HCT116 (cell line): Measurements from ENCODE around the gene CDH26. TPM values are rescaled to one million over a fixed set of nuclear protein-coding genes. Genes with fewer than 3 reads are reported as not detected.

Experiments
- ATAC-seq: fragments of 200-7000 bp; cut with Tn5 transposase; 2 replicates; pipeline ENCODE4 v1.9.1; 2020; ENCODE audit warnings: mild to moderate bottlenecking, moderate library complexity
- BruUV-seq: library from RNA; stranded (reverse); fragments of 400-500 nt; replicated peaks from 2 replicates; lab custom pipeline; 2021; lab: Mats Ljungman, UMichigan
- CTCF ChIA-PET: fragments of 300-600 bp; sonication (Branson Sonifier 250); formaldehyde crosslinking; loops from one replicate; lab custom pipeline; 2021; ENCODE audit warnings: antibody characterized with exemption; lab: Charles Lee
- POLR2A ChIA-PET: fragments of 300-600, 350-600 bp; sonication (Branson Sonifier 250); formaldehyde crosslinking; loops from one replicate; lab custom pipeline; 2021; ENCODE audit warnings: antibody characterized with exemption; lab: Charles Lee
- RAD21 ChIA-PET, 2 experiments: fragments of 300-600 bp; sonication (Branson Sonifier 250); formaldehyde crosslinking; loops; one replicate each; lab custom pipeline; 2023; ENCODE audit warnings: low total read pairs in 2 of 2; ENCODE audit not compliant: uncharacterized antibody in 2 of 2, unreplicated experiment in 2 of 2, low non-redundant PET in 1 of 2; lab: Charles Lee
- DNase-seq: peaks from one replicate; pipeline ENCODE4 v3.0.0-alpha.2; 2010; ENCODE audit warnings: low read depth, low spot score
- H2AFZ ChIP-seq: fragments of 200-600 bp; shearing (Covaris generic), sonication (generic); 2 replicates; pipeline ENCODE4 v1.6.1; 2017; ENCODE audit warnings: low read depth, mixed run types, mixed read lengths, antibody characterized with exemption, low read length; ENCODE audit not compliant: poor library complexity, severe bottlenecking
- H3K27ac ChIP-seq: 2 replicates; pipeline ENCODE4 v1.5.1; 2012; ENCODE audit warnings: low read depth, low read length
- H3K27me3 ChIP-seq: fragments of 200-600 bp; sonication (generic); 2 replicates; pipeline ENCODE4 v1.6.1; 2016; ENCODE audit warnings: mixed run types, low read length, mixed read lengths; ENCODE audit not compliant: insufficient read depth
- H3K36me3 ChIP-seq, 2 experiments: fragments of 200-500 bp in 1 of 2; fragments of 200-600 bp in 1 of 2; sonication (Bioruptor generic) in 1 of 2; sonication (generic) in 1 of 2; 2 replicates each; pipeline versions ENCODE4 v1.5.1 to v1.6.1; 2014 to 2016; ENCODE audit warnings: low read length in 2 of 2, inconsistent platforms in 1 of 2, mixed read lengths in 1 of 2, mixed run types in 1 of 2; ENCODE audit not compliant: insufficient read depth in 2 of 2, control insufficient read depth in 1 of 2
- H3K4me1 ChIP-seq, 2 experiments: fragments of 200-600 bp in 1 of 2; sonication (generic) in 1 of 2; 2 replicates each; pipeline versions ENCODE4 v1.5.1 to v1.6.1; 2012 to 2017; ENCODE audit warnings: low read length in 2 of 2, inconsistent platforms in 1 of 2, mild to moderate bottlenecking in 1 of 2, mixed read lengths in 1 of 2, mixed run types in 1 of 2, moderate library complexity in 1 of 2; ENCODE audit not compliant: insufficient read depth in 2 of 2, control insufficient read depth in 1 of 2
- H3K4me2 ChIP-seq: fragments of 200-600 bp; sonication (generic); 2 replicates; pipeline ENCODE4 v1.6.1; 2017; ENCODE audit warnings: mixed run types, low read length, mixed read lengths
- H3K4me3 ChIP-seq, 2 experiments: fragments of 200-600 bp in 1 of 2; sonication (generic) in 1 of 2; replicated peaks in 1 of 2; 2 replicates each; pipeline ENCODE4 v1.5.1; 2011 to 2016; ENCODE audit warnings: low read length in 2 of 2, control low read depth in 1 of 2, low read depth in 1 of 2, mild to moderate bottlenecking in 1 of 2, mixed read lengths in 1 of 2, mixed run types in 1 of 2
- H3K79me2 ChIP-seq: fragments of 200-600 bp; sonication (generic); 2 replicates; pipeline ENCODE4 v1.6.1; 2017; ENCODE audit warnings: mild to moderate bottlenecking, mixed run types, low read length, moderate library complexity, mixed read lengths; ENCODE audit not compliant: insufficient read depth
- H3K9ac ChIP-seq: fragments of 200-600 bp; sonication (generic); 2 replicates; pipeline ENCODE4 v1.6.1; 2016; ENCODE audit warnings: low read length, mixed read lengths
- H3K9me2 ChIP-seq: fragments of 200-600 bp; sonication (generic), shearing (Covaris generic); 2 replicates; pipeline ENCODE4 v1.6.1; 2017; ENCODE audit warnings: mixed run types, mild to moderate bottlenecking, moderate library complexity; ENCODE audit not compliant: insufficient read depth
- H3K9me3 ChIP-seq, 2 experiments: fragments of 200-500 bp in 1 of 2; fragments of 200-600 bp in 1 of 2; sonication (Bioruptor generic) in 1 of 2; sonication (generic) in 1 of 2; 2 replicates each; pipeline ENCODE4 v1.6.1; 2014 to 2017; ENCODE audit warnings: low read length in 2 of 2, mixed read lengths in 2 of 2, inconsistent platforms in 1 of 2, low read depth in 1 of 2, mild to moderate bottlenecking in 1 of 2, mixed run types in 1 of 2, moderate library complexity in 1 of 2; ENCODE audit not compliant: control insufficient read depth in 1 of 2, insufficient read depth in 1 of 2
- H4K20me1 ChIP-seq: fragments of 200-600 bp; sonication (generic), shearing (Covaris generic); 2 replicates; pipeline ENCODE4 v1.6.1; 2017; ENCODE audit warnings: mixed run types, mild to moderate bottlenecking, moderate library complexity; ENCODE audit not compliant: insufficient read depth
- CBX3 ChIP-seq: IDR thresholded peaks from 2 replicates; pipeline ENCODE4 v1.6.1; 2012; ENCODE audit warnings: low read depth
- CEBPB ChIP-seq: IDR thresholded peaks from 2 replicates; pipeline ENCODE4 v1.6.1; 2012; ENCODE audit warnings: low read depth
- CTCF ChIP-seq, 3 experiments: fragments of 200-600 bp in 1 of 3; sonication (generic) in 1 of 3; IDR thresholded peaks in 2 of 3; conservative IDR thresholded peaks in 1 of 3; 2 replicates each; pipeline ENCODE4 v1.5.1; 2012 to 2017; ENCODE audit warnings: low read depth in 2 of 3, low read length in 2 of 3, antibody characterized with exemption in 1 of 3, borderline replicate concordance in 1 of 3, control low read depth in 1 of 3, mild to moderate bottlenecking in 1 of 3, mixed read lengths in 1 of 3, mixed run types in 1 of 3, moderate library complexity in 1 of 3; ENCODE audit not compliant: insufficient read depth in 1 of 3
- ELF1 ChIP-seq: IDR thresholded peaks from 2 replicates; pipeline ENCODE4 v1.6.1; 2012; ENCODE audit warnings: low read depth, borderline replicate concordance
- SIN3A ChIP-seq: IDR thresholded peaks from 2 replicates; pipeline ENCODE4 v1.6.1; 2012; ENCODE audit warnings: low read depth
- SP1 ChIP-seq: IDR thresholded peaks from 2 replicates; pipeline ENCODE4 v1.6.1; 2012; ENCODE audit warnings: low read depth
- TCF7L2 ChIP-seq: IDR thresholded peaks from 2 replicates; pipeline ENCODE4 v1.7.0; 2011; ENCODE audit warnings: borderline replicate concordance, inconsistent platforms; ENCODE audit not compliant: insufficient read depth, insufficient read length; ENCODE audit errors: extremely low read depth
- ZNF274 ChIP-seq: fragments of 200-500 bp; sonication (Bioruptor generic); IDR thresholded peaks from 2 replicates; pipeline ENCODE4 v1.6.1; 2014; ENCODE audit warnings: mild to moderate bottlenecking, low read depth, low read length, inconsistent platforms
- intact Hi-C: fragments of 100-400 bp; cut with micrococcal nuclease; formaldehyde crosslinking; loops from 2 replicates; pipeline ENCODE4 v1.10.0; 2022
- total RNA-seq: library from RNA; stranded (reverse); gene quantifications from one replicate; pipeline ENCODE4 v1.2.1, GENCODE V29; 2021; ENCODE audit not compliant: unreplicated experiment
- TF ChIP-seq, protein P1 (sequence below): IDR thresholded peaks from 2 replicates; pipeline ENCODE4 v1.6.1; 2012; ENCODE audit warnings: low read depth

The CDH26 gene
- total RNA-seq, 1 experiment from 2014 or later, result 0.34 TPM

DNA sequence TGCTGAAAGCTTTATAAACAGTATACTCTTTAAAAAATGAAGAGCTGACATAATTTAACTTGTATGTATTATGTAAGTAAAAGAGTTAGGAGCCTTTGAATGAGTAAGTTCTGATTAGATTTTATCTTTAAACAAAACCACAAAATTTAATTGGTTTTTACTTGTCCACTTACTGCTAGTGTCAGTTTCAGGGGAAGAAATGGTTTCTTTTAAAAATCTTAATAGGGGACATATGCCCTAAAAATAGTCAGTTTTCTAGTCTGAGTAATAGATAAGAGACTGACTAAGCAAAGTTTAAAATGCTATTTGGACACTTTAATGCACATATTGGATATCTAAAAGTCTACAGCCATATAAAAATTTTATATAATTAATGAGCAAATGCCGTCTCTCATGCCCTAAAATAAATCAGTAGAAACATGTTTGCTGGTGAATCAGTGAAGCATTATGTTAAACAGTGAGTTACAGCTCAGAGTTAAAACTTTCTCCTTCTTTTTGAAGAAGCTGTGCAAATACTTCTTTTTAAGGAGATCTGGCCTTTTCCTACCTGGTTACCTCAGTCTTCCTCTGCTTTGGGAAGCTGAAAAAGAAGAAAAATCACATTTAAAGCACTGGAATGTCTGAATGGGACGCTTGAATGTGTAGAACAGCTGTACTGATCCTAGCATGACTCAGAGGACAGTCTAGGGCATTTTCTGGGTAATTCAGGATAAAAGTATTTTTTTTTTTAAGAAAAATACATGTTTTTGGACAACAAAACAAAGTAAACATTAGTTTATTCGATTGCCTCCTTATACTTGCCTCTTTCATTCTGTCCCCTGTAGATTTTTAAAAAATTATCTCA, 55.3 kb downstream of the CDH26 start:
- H3K4me3 ChIP-seq, result no peak overlapping the region
- no peak overlapping the region for H3K9ac ChIP-seq
- ChIA-PET RAD21 (no interaction called here), CTCF (interaction anchor here (0.9 to 1.5 kb wide), 2 partner anchors 10 to 21 kb away, joined by 3 to 4 read pairs; no protein-coding TSS in a partner anchor), POLR2A (no interaction called here)
- no peak for ATAC-seq
- no peaks in the 10 kb centered on the region for H3K36me3 ChIP-seq
- H3K4me1 ChIP-seq, result no peaks in the 10 kb centered on the region
- no peaks in the 10 kb centered on the region; a peak in 1 of 4 replicates for H3K9me3 ChIP-seq
- no peaks in the 10 kb centered on the region for H3K9me2 ChIP-seq
- no peak overlapping the region for H2AFZ ChIP-seq
- H3K27ac ChIP-seq, result no peak overlapping the region
- no peak overlapping the region for H3K4me2 ChIP-seq
- H4K20me1 ChIP-seq, result no peaks in the 10 kb centered on the region
- TF ChIP-seq TCF7L2 (no peak), CBX3 (no peak), CTCF (IDR thresholded peaks at IDR 0.05 in 2 of 3, conservative IDR thresholded peaks at IDR 0.05 in 1 of 3; ENCODE audit: borderline replicate concordance in 1 of 3, insufficient read depth in 1 of 3, low read depth in 2 of 3, low read length in 2 of 3) (no peak), CEBPB (no peak), SIN3A (no peak), SP1 (no peak), ZNF274 (no peak), ELF1 (no peak)
- TF ChIP-seq, protein P1, sequence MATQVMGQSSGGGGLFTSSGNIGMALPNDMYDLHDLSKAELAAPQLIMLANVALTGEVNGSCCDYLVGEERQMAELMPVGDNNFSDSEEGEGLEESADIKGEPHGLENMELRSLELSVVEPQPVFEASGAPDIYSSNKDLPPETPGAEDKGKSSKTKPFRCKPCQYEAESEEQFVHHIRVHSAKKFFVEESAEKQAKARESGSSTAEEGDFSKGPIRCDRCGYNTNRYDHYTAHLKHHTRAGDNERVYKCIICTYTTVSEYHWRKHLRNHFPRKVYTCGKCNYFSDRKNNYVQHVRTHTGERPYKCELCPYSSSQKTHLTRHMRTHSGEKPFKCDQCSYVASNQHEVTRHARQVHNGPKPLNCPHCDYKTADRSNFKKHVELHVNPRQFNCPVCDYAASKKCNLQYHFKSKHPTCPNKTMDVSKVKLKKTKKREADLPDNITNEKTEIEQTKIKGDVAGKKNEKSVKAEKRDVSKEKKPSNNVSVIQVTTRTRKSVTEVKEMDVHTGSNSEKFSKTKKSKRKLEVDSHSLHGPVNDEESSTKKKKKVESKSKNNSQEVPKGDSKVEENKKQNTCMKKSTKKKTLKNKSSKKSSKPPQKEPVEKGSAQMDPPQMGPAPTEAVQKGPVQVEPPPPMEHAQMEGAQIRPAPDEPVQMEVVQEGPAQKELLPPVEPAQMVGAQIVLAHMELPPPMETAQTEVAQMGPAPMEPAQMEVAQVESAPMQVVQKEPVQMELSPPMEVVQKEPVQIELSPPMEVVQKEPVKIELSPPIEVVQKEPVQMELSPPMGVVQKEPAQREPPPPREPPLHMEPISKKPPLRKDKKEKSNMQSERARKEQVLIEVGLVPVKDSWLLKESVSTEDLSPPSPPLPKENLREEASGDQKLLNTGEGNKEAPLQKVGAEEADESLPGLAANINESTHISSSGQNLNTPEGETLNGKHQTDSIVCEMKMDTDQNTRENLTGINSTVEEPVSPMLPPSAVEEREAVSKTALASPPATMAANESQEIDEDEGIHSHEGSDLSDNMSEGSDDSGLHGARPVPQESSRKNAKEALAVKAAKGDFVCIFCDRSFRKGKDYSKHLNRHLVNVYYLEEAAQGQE, result no peak
- BruUV-seq, result no TSS peak
- DNase-seq, result no peak
- intact Hi-C loops, result no loop called here
- no peaks in the 10 kb centered on the region for H3K27me3 ChIP-seq
- no peaks in the 10 kb centered on the region for H3K79me2 ChIP-seq
